ENCODE results near the gene ZNF384.

ZNF384 gene

DNA sequence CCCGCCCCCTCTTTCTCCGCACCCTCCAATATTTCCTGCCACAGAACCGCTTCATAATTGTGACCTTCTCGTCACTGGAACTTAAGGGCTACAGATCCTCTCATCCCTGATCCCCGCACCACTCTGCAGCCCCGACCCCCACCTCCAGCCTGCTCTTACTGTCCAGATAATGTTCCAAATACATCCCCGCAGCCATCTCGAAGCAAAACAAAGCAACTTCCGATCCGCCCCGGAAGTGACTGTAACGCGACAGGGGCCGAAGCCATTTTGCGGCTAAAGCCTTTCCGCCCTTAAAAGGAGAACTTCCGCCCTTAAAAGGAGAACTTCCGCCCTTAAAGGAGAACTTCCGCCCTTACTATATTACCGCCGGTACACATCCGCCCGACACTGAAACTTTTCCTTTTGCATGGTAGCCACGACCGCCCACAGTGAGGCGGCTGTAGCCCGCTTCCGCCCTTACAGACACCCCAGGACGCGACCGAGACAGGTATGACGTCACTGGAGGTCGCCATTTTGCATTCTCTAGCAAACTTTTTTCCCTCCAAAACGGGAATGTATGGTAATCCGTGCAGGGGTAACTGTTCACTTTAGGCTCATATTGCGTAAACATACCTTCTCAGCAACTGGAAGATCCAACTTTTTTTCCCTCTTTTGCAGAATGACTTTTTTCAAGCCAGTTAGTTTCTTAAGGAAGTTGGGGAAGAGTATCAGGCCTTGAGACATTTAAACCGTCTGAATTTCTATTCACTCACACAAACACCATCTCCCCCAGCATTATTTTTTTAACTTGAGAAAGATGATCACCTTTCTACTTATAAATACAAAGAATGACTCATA is 26.1 kb downstream of the ZNF384 start, which contains the start of gene ING4:
Gene ING4, minus strand, starts transcription at position 214 of the 837 bp plus-strand sequence. Its CDS starts 18 bp downstream, at position 196.
- in situ Hi-C loops (cut with HindIII; ENCODE audit: low sequenced_read_pairs): no loop called here

DNA sequence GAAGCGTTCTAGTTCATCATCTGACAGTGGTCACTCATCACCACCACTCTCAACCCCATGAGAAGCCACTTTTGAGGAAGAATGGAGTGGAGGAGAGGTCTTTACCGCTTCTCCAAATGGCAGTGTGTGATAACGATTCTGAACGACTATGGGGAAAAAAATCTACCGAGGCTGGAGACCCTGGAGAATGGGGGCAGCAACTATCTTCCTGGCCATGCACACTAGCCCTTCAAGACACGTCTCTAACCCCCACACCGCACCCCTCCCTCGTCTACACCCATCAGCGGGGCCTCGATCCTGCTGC is 26.6 kb downstream of the ZNF384 start:
- in situ Hi-C loops (cut with HindIII; ENCODE audit: low sequenced_read_pairs): no loop called here

DNA sequence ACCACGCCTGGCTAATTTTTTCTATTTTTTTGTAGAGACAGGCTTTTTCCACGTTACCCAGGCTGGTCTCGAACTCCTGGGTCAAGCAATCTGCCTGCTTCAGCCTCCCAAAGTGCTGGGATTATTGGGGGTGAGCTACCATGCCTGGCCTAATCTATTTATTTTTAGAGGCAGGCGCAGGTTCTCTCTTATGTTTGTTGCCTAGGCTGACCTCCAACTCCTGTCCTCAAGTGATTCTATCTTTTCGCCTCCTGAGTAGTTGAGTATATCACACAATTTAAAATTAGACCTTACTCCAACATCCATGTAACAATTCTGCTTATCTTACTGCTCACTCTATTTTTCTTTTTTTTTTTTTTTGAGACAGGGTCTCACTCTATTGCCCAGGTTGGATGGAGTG is 35.2 kb downstream of the ZNF384 start:
- in situ Hi-C loops (cut with HindIII; ENCODE audit: low sequenced_read_pairs): no loop called here

DNA sequence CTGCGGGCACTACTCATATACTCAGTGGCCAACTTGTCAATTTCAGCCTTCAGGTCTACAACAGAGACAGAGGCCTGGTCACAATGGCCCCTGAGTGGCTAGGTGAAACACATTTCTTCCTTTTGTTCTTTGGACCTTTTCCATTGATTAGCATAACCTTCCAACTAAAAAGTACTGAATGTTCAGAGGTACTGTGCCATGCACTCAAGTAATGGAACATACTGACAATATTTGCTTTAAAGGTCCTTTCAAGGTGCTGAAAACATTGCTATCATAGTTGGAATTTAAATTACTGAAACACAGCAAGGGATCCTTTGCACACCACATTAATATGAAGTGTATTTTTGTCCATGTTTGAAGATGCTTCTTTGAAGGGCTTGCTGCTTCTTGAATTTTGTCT is 35.8 kb downstream of the ZNF384 start:
- in situ Hi-C loops (cut with HindIII; ENCODE audit: low sequenced_read_pairs): no loop called here

DNA sequence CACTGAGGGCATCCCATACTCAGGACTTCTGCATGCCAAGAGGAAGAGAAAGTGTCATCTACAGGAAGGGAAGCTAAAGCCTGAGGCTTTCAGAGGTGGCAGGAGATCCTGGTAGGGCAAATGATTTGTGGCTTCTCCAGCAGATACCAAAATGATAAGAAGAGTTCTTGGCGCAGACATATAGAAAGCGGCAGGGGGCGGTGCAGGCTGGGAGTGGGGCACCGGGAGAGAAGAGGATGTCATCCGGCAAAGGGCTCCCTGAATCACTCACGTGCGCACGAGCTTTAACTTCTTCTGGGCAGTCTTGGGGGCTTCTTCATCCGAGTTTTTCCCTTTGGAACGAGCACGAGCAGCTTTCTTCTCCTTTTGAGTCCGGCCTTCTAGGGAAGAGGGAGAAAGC is 36.8 kb downstream of the ZNF384 start:
- in situ Hi-C loops (cut with HindIII; ENCODE audit: low sequenced_read_pairs): no loop called here

DNA sequence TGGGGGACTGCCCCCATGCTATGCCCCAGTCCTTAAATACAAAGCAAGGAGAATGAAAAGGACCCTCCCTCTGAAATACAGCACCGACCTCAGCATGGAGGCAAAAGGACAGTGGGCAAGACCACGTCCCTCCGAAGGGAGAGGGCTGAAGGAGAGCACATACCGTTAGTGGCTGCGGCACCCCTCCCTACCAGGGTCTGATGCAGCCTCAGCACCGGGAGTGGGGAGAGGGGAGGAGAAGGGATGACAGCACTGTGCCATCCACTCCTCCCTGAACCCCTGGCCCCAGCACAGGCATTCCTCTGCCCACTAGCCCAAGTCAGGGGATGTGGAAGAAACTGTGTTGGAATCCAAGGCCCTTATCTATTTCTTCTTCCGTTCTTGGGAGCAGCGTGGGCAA is 38.3 kb downstream of the ZNF384 start:
- in situ Hi-C loops (cut with HindIII; ENCODE audit: low sequenced_read_pairs): no loop called here

DNA sequence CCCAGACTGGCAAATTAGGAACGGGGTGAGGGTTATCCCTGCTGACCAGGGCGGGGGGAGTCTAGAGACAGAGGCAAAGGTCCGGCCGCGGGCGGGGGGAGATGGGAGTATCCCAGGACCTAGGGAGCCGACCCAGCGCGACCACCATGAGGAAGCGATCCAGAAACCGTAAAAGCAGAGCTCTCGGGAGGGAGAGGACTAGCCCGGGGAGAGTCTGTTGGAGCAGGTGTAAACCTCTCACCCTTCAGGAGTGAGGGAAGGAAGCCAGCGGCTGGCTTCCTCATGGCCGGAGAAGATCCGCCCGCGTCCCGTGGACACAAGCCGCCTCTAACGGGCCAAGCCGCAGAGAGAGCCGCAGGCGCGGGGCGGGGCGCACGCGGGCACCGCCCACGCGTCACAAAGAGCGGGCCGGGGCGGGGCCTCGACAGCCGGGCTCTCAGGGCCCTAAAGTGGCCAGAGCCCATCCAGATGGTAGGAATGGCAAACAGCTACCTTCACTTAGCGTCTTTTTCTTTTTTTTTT is 42.0 kb downstream of the ZNF384 start, which contains the start of gene ACRBP:
Gene ACRBP, minus strand, starts transcription at position 350 of the 522 bp plus-strand sequence. Its CDS starts 66 bp downstream, at position 284.
- in situ Hi-C loops (cut with HindIII; ENCODE audit: low sequenced_read_pairs): no loop called here

DNA sequence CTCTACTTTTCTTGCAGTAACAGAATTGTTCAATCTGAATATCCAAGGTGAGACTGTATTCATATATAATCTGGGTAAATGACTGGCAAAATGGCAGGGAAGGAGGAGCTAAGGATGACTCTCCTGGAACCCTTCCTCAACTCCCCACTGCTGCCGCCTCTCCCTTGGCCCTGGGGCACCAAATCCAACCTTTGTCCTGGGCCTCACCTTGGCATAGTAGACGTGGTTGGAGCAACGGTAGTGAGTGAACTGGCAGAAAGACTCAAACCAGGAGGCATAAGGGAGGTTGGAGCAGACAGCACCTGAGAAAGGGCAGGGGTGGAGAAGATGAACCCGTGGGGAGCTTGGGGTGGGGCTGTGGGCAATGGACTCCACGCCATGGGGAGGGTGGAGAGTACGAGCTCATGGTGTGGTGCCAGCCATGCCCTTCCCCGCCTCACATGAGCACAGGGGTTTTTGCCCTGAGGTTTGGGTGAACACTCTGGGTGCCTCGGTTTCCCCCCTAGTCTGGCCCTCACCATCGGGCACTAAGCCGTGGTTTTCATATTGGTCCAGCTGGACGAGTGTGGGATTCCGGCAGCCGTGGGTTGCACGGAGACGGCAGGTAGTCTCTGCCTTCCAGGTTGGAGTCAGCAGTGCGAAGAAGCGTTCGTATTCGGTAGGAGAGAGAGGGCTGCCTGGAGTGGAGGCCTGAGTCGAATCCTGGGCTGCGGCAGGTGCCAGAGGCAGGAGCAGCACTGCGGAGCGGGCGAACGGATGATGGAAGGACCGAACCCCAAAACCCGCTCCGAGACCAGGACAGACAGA is 42.7 kb downstream of the ZNF384 start:
- in situ Hi-C loops (cut with HindIII; ENCODE audit: low sequenced_read_pairs): no loop called here

DNA sequence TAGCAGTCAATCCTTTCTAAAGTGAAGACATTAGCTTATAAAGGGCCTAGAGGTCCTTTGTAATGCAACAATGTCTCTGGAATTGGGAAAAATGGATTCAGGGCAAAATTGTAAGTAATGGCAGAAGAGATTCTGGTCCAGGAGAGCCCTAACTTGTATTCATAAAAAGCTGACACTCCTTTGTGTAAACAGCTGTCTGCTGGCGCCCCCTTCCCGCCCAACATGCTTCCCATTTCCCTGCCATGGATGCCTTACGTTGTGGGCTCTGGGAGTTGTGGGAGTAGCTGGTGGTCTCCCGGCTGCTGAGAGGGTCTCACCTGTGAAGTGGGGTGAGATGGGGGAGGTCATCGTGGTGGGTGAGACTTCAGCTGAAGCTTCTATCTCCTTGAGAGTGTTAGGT is 44.3 kb downstream of the ZNF384 start:
- in situ Hi-C loops (cut with HindIII; ENCODE audit: low sequenced_read_pairs): no loop called here

DNA sequence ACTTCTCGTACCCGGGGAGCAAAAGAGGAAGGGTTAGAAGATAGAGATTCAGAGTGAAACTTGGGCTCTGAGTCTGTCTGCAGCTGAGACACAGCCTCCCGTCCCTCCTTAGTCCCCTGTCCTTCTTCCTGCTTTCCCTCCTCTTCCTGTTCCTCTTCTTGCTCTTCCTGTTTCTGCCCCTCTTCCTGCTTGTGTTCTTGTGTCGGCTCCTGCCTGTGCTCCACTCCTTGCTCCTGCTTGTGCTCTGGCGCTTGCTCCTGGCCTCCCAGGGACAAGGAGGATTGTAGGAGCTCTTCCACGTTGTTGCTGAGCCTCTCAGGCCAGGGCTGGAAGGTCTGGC is 44.9 kb downstream of the ZNF384 start:
- in situ Hi-C loops (cut with HindIII; ENCODE audit: low sequenced_read_pairs): no loop called here

DNA sequence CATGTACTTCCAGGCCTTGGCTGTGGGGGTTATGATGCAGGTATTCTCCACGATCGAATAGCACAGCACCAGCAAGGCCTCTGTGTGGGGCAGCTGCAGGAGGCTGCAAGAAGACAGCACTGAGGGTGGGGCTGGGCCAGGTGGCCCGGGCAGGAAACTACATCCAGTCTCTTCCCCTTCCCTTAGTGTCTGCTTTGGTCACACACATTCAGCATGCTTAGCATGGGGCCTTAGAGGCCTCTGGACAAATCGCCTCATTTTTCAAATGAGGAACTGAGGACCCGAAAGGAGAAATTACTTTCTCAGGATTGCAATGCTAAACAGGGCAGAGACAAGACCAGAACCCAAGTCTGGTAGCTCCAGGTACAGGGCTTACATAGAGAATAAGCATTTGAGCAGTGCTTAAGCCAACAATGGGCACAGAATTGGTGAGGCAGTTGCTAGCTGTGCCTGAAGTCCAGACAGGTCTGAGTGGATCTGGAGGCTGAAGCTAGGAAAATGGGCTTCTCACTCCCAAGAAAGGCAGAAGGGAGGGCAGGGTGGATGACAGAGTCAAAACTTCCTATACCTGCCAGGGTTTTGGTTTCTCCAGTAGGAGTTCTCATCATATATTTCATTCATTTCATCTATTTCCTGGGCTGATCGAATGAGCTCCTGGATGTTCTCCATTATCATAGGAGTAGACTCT is 45.5 kb downstream of the ZNF384 start:
- in situ Hi-C loops (cut with HindIII; ENCODE audit: low sequenced_read_pairs): no loop called here

DNA sequence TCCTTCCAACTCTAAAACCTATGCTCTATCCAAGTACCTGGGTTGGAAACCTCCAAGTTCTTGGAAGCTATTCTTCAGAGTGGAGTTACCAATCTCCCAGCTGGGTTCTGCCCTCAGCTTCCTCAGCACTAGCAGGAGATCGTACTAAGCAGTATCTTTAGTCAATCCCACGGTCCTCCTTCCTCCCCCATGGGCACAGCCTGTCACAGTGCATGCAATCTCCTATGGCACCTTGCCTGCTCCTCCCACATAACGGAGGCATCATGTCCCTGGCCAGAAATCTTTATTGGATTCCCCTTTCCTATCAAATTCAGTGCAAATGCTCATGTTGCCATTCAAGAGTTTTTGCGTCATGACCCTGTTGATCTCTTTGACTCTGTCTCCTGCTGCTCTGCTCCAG is 48.0 kb downstream of the ZNF384 start:
- in situ Hi-C loops (cut with HindIII; ENCODE audit: low sequenced_read_pairs): no loop called here

DNA sequence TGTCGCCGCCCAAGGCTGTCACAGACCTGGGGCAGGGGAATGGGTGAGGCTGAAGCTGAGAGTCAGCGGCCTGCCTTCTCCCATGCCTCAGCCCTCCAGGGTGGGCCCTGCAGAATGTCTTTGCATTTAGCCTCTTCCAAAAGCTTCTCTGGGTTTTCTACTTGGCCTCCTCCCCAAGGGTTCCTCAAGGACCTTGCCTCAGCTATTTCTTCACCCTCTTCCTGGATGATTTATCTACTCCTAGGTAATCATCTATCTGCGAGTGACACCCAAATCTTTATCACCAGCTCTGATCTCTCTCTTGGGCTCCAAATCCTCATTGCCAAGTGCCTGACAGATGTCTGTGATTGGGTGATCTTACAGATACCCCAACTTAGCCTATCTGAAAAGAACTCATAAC is 48.7 kb downstream of the ZNF384 start:
- in situ Hi-C loops (cut with HindIII; ENCODE audit: low sequenced_read_pairs): no loop called here

DNA sequence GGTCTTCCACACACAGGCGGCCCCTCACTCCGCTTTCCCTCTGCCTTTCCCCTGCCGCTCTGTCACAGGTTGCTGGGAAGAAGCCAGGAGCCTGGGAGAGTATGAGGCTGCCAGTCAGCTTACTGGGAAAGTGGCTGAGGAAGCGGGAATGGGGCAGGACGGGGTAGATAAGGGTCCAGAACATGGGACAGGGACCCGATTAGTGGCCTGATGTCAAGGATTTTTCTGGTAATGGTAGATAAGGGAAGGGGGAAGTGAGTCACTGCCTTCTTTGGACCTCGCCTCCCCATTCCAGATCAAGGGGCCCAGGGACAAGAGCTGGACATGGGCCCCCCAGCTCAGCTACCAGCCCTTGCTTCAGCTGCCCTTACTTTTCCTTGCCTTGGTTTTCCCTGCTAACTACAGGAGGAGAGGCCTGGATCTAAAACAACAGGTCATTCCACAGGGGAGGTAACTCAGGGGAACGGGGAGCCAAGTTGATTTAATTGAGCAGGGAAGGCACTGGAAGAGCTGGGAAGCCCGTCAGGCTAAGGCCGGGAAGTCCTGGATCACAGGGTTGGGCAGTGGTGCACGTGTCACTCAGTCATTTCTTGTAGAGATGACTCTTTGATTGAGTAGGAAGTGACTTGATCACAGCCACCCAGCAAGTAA is 49.9 kb downstream of the ZNF384 start:
- in situ Hi-C loops (cut with HindIII; ENCODE audit: low sequenced_read_pairs): no loop called here

DNA sequence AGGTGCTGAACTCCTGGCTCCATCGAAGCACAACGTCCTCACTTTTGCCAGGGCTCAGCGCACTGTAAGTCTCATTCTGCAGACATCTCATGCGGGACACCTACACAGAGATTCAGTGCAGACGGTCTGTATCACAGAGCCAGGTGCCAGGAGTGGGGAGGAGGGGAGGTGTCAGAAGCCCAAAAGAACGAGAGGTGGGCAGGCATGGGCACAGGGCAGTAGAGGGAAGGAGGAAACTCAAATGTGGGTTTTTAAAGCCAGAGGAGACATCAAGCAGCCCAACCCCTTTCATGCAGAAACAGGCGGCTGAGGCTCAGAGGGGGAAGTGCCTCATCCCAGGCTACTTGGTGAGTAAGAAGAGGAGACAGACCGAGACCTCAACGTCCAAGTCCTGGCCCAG is 50.9 kb downstream of the ZNF384 start:
- in situ Hi-C loops (cut with HindIII; ENCODE audit: low sequenced_read_pairs): no loop called here

DNA sequence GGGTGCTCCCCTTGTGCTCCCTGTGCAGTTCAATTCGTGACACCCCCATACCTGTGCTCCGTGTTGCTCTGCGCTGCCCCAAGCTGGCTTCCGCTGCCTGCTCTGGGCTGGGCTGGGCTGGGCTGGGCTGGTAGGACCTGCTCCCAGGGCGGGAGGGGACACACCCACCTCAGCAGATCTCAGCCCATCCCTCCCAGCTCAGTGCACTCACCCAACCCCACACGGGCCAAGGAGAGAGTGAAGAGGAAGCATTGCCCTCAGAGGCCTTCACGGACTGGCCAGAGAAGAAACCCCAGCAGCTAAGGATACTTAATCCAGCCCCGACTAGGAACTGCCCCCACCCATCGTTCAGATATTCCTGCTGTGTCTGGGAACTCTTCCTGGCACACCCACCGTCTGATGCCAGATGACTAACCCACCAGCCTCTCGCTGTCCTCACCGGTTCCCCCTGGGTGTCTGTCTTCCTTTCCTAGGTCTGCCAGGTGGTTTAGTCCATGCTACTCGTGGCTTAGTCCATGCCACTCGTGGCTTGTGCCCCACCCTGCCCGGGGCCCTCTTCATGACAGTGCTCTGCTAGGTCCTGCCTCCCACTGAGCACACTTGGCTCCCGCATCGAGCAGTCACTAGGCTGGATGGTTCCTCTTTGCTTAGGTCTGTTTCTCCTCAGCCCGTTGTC is 53.2 kb downstream of the ZNF384 start, which contains the start of gene LPAR5:
Gene LPAR5, minus strand, starts transcription at position 104 of the 676 bp plus-strand sequence. CDS start 14,711 bp downstream, outside the sequence.
- in situ Hi-C loops (cut with HindIII; ENCODE audit: low sequenced_read_pairs): no loop called here

DNA sequence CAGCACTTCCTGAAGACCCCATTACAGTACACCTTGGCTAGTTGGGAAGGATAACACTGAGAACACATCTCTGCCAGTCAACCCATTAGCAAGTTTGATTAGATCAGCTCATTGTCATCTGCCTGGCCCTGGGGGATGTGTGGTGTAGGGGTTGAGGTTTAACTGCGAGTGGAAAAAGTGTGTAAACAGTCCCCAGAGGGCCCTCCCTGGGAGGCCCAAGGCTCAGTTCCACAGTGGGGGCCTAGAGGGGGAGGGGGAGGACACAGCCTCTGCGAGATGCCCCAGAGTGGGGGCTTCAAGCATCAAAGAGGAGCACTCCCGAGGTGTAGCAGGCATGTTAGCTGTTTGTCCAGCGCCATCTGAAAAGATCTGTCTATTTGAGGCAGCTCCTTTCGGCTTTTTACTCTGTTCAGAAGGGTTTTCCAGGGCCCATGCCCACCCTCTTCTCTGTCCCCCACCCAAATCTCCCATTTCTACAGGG is 53.8 kb downstream of the ZNF384 start:
- in situ Hi-C loops (cut with HindIII; ENCODE audit: low sequenced_read_pairs): no loop called here

DNA sequence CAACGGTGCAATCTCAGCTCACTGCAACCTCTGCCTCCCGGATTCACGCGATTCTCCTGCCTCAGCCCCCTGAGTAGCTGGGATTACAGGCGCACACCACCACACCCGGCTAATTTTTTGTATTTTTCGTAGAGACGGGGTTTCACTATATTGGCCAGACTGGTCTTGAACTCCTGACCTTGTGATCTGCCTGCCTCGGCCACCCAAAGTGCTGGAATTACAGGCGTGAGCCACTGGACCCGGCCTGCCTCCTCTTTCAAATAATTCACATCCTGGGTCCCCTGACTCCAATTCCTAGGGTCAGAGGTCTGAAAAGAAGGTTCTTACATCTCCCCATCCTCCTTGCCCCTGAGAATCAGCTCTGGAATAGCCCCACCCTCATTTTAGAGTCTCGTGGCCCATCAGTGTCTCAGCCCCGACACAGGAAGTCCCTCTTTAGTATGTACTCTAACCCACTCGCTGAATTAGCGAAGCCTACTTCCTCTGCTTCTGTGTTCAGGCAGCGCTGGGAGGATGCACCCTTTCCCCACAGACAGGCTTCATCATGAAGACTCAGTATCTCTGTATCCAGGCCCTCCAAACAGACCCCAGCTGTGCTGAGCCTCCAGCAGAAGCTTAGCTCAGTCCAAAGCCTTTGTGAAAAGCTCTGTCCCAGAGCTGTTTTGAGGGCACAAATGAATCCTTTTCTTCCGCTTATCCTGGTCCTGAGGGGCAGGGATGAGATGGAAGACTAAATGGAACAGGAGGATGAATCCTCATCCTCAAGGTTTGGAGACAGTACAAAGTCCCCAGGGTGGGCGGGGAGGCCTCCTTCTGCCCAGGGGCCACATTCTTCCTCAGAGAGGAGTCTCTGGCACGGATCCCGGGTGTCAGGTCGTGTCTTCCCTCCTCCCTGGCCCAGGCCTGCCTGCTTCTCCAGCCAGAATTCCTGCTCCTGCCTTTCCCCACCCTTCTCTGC is 56.9 kb downstream of the ZNF384 start:
- in situ Hi-C loops (cut with HindIII; ENCODE audit: low sequenced_read_pairs): no loop called here

DNA sequence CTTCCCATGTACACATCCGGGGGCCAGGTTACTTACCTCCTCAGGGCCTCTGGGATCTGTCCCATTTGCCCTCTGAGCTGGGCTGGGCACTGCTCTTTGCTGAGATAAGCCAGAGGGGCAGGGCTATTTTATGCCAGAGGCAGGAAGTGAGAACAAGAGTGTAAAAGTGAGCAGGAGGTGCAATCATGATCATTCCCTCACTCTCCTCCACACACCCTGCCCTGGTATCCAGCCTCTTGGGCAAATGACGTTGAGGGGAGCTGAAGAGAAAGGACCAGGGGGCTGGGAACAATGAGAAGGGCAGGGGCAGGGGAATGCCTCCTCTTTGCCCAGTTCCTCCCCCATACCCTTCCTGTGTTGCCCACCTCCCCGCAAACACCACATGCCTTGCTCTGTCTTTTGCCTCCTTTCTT is 57.6 kb downstream of the ZNF384 start:
- in situ Hi-C loops (cut with HindIII; ENCODE audit: low sequenced_read_pairs): no loop called here
